ENCODE results near the gene CADPS2. TPM values are rescaled to one million over a fixed set of nuclear protein-coding genes. Genes with fewer than 3 reads are reported as not detected.
"Not testable (repeated sequence)": the region's sequence is repeated elsewhere in the genome, so short reads cannot be mapped to it uniquely, and the experiment has no call there.

Gene CADPS2
- polyA plus RNA-seq, 3 donors from 2014 or later = not detected

- Mint-ChIP-seq H3K36me3 (no peaks in the 10 kb centered on the region), H3K9me3 (peaks cover 8 to 40% (median 15%) of the 10 kb centered on the region in 6 donors), H3K27ac (no peak overlapping the region), H3K27me3 (ENCODE audit: low read depth in 3 of 3) (no peaks in the 10 kb centered on the region), H3K4me3 (no peak overlapping the region), H3K4me1 (no peaks in the 10 kb centered on the region)
- no peak for DNase-seq
These were observed 206.4 kb downstream of the CADPS2 start for GRCh38 chr7:122679813-122680212.

DNA sequence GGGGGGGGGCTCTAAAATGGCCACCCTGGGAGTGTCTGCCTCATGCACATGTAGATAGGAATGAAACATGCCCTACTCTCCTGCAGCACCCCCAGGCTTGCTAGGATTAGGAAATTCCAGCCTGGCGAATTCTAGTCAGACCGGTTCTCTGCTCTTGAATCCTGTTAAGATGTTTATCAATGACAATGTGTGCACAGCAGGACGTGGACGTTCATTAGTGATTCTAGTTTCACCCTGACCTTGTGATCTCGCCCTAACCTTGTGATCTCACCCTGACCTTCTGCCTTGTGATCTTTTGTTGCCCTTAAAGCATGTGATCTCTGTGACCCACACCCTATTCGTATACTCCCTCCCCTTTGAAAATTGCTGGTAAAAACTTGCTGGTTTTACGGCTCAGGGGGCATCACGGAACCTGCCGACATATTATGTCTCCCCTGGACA lies 207.0 kb downstream of the CADPS2 start:
- not testable (repeated sequence) for H3K27me3 Mint-ChIP-seq (ENCODE audit: low read depth in 3 of 3); H3K4me1 Mint-ChIP-seq; DNase-seq; H3K4me3 Mint-ChIP-seq; H3K36me3 Mint-ChIP-seq; H3K27ac Mint-ChIP-seq
- peaks cover 8 to 43% (median 17%) of the 10 kb centered on the region in 6 donors for H3K9me3 Mint-ChIP-seq

GRCh38 chr7:122677149-122677548 lies 209.1 kb downstream of the CADPS2 start:
- DNase-seq = no peak
- Mint-ChIP-seq H3K27ac (no peak overlapping the region), H3K36me3 (no peaks in the 10 kb centered on the region), H3K9me3 (peaks cover 8 to 42% (median 19%) of the 10 kb centered on the region in 6 donors), H3K27me3 (ENCODE audit: low read depth in 3 of 3) (no peaks in the 10 kb centered on the region), H3K4me3 (no peak overlapping the region), H3K4me1 (no peaks in the 10 kb centered on the region)

- DNase-seq = no peak
- no peak overlapping the region for H3K4me3 Mint-ChIP-seq
- no peaks in the 10 kb centered on the region for H3K36me3 Mint-ChIP-seq
These were observed 209.8 kb downstream of the CADPS2 start for GRCh38 chr7:122676466-122676865.

GRCh38 chr7:122675621-122676020 lies 210.6 kb downstream of the CADPS2 start:
- Mint-ChIP-seq H3K27me3 (ENCODE audit: low read depth in 3 of 3) (no peaks in the 10 kb centered on the region), H3K4me1 (no peaks in the 10 kb centered on the region), H3K9me3 (peaks cover 10 to 43% (median 23%) of the 10 kb centered on the region in 6 donors), H3K4me3 (no peak overlapping the region), H3K27ac (no peak overlapping the region), H3K36me3 (no peaks in the 10 kb centered on the region)
- no peak for DNase-seq

More at GRCh38 chr7:122676466-122676865, 209.8 kb downstream of the CADPS2 start:
- peaks cover 8 to 38% (median 20%) of the 10 kb centered on the region in 6 donors for H3K9me3 Mint-ChIP-seq
- H3K4me1 Mint-ChIP-seq = no peaks in the 10 kb centered on the region
- no peak overlapping the region for H3K27ac Mint-ChIP-seq
- no peaks in the 10 kb centered on the region for H3K27me3 Mint-ChIP-seq (ENCODE audit: low read depth in 3 of 3)

- Mint-ChIP-seq H3K27ac (no peak overlapping the region), H3K9me3 (peaks cover 10 to 43% (median 23%) of the 10 kb centered on the region in 6 donors), H3K27me3 (ENCODE audit: low read depth in 3 of 3) (no peaks in the 10 kb centered on the region), H3K4me3 (no peak overlapping the region), H3K36me3 (no peaks in the 10 kb centered on the region), H3K4me1 (no peaks in the 10 kb centered on the region)
- DNase-seq = no peak
These were observed 211.2 kb downstream of the CADPS2 start for GRCh38 chr7:122675011-122675410.

- Mint-ChIP-seq H3K36me3 (no peaks in the 10 kb centered on the region), H3K27me3 (ENCODE audit: low read depth in 3 of 3) (no peaks in the 10 kb centered on the region), H3K27ac (no peak overlapping the region), H3K9me3 (peaks cover 10 to 43% (median 23%) of the 10 kb centered on the region in 6 donors), H3K4me3 (no peak overlapping the region), H3K4me1 (no peaks in the 10 kb centered on the region)
- DNase-seq = no peak
These were observed 211.8 kb downstream of the CADPS2 start for GRCh38 chr7:122674502-122674901.

DNA sequence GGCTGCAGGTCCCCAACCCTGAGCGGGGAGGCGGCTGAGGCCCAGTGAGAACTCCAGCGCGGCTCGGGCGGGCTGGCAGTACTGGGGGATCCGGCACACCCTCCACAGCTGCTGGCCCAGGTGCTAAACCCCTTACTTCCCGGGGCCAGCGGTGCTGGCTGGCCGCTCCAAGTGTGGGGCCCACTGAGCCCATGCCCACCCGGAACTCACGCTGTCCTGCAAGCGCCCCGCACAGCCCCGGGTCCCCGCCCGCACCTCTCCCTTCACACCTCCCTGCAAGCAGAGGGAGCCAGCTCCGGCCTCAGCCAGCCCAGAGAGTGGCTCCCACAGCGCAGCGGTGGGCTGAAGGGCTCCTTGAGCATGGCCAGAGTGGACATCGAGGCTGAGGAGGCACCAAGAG lies 212.3 kb downstream of the CADPS2 start:
- Mint-ChIP-seq H3K27me3 (ENCODE audit: low read depth in 3 of 3) (no peaks in the 10 kb centered on the region), H3K36me3 (no peaks in the 10 kb centered on the region), H3K4me1 (no peaks in the 10 kb centered on the region), H3K4me3 (no peak overlapping the region), H3K9me3 (peaks cover 9 to 42% (median 21%) of the 10 kb centered on the region in 6 donors), H3K27ac (no peak overlapping the region)
- DNase-seq = no peak

DNA sequence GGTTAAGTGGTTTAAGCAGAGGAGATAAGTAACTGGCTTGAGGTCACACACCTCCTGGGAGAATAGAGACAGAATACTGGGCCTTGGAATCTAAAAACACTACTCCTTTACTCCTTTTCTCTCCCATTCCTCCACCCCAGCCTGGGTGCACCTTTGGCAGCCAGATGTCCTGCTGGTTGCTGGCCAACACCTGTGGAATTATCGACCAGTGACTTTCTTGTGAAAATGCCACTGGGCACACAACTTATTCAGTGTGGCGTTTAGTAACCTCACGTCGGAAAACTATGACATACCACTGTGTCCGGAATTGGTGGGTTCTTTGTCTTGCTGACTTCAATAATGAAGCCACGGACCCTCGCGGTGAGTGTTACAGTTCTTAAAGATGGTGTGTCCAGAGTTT lies 213.7 kb downstream of the CADPS2 start:
- Mint-ChIP-seq H3K4me3 (no peak overlapping the region), H3K27me3 (ENCODE audit: low read depth in 3 of 3) (no peaks in the 10 kb centered on the region), H3K4me1 (no peaks in the 10 kb centered on the region), H3K27ac (no peak overlapping the region), H3K36me3 (no peaks in the 10 kb centered on the region), H3K9me3 (peaks cover 6 to 44% (median 18%) of the 10 kb centered on the region in 6 donors)
- no peak for DNase-seq

DNA sequence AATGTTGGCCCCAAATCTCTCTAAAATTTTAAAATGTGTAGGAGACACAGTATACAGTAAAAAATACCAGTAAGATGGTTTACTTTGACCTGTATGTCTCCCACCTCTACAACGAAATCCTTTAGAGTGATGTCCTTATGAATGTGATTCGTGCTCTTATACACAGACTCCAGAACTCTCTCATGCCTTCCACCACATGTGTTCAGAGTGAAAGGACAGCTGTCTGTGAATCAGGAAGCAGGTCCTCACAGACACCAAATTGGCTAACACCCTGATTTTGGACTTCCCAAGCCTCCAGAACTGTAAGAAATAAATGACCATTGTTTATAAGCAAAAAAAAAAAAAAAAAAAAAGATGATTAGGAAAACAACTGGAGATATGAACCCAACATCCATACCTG lies 222.5 kb downstream of the CADPS2 start:
- DNase-seq = no peak
- Mint-ChIP-seq H3K27ac (no peak overlapping the region), H3K9me3 (peaks cover 3 to 37% (median 14%) of the 10 kb centered on the region in 6 donors), H3K4me1 (no peaks in the 10 kb centered on the region), H3K4me3 (no peak overlapping the region), H3K27me3 (ENCODE audit: low read depth in 3 of 3) (peaks cover 0 to 3% (median 2%) of the 10 kb centered on the region in 3 donors), H3K36me3 (no peaks in the 10 kb centered on the region)

GRCh38 chr7:122658856-122659255 lies 227.4 kb downstream of the CADPS2 start:
- no peaks in the 10 kb centered on the region for H3K36me3 Mint-ChIP-seq
- H3K27me3 Mint-ChIP-seq (ENCODE audit: low read depth in 3 of 3) = peaks cover 0 to 3% (median 2%) of the 10 kb centered on the region in 3 donors
- no peak for DNase-seq
- no peaks in the 10 kb centered on the region for H3K4me1 Mint-ChIP-seq
- H3K27ac Mint-ChIP-seq = no peak overlapping the region
- peaks cover 4 to 22% (median 13%) of the 10 kb centered on the region in 6 donors for H3K9me3 Mint-ChIP-seq
- H3K4me3 Mint-ChIP-seq = no peak overlapping the region

- no peak for DNase-seq
- Mint-ChIP-seq H3K27me3 (ENCODE audit: low read depth in 3 of 3) (no peaks in the 10 kb centered on the region), H3K9me3 (peaks cover 2 to 28% (median 17%) of the 10 kb centered on the region in 6 donors), H3K4me1 (no peaks in the 10 kb centered on the region), H3K36me3 (no peaks in the 10 kb centered on the region), H3K4me3 (no peak overlapping the region), H3K27ac (no peak overlapping the region)
These were observed 232.6 kb downstream of the CADPS2 start for GRCh38 chr7:122653685-122654084.

- Mint-ChIP-seq H3K27me3 (ENCODE audit: low read depth in 3 of 3) (no peaks in the 10 kb centered on the region), H3K4me3 (no peak overlapping the region), H3K27ac (no peak overlapping the region), H3K36me3 (no peaks in the 10 kb centered on the region), H3K9me3 (peaks cover 2 to 30% (median 21%) of the 10 kb centered on the region in 6 donors), H3K4me1 (no peaks in the 10 kb centered on the region)
- no peak for DNase-seq
These were observed 233.4 kb downstream of the CADPS2 start for GRCh38 chr7:122652876-122653275.

- H3K9me3 Mint-ChIP-seq = peaks cover 4 to 36% (median 22%) of the 10 kb centered on the region in 6 donors
- no peaks in the 10 kb centered on the region for H3K27me3 Mint-ChIP-seq (ENCODE audit: low read depth in 3 of 3)
- no peak overlapping the region for H3K4me3 Mint-ChIP-seq
- no peaks in the 10 kb centered on the region for H3K36me3 Mint-ChIP-seq
- H3K4me1 Mint-ChIP-seq = no peaks in the 10 kb centered on the region
- DNase-seq = no peak
- no peak overlapping the region for H3K27ac Mint-ChIP-seq
These were observed 234.8 kb downstream of the CADPS2 start for GRCh38 chr7:122651451-122651850.

DNA sequence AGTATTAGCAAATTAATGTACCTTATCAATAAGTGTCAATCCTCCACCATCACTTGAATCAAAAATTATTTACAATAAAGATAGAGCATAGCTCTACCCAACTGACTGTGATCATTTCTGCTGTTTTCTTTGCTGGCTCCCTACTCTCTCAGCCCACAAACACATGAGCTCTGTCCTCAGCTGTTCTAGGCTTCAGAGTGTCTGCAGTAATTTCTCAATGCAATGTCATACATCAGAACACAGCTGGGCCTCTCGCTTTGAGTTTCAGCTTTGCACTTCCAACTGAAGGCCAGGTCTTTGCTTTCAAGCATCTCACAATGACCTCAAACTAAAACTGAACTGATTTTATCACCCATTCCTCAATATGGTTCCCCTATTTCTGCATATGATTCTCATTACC lies 243.0 kb downstream of the CADPS2 start:
- Mint-ChIP-seq H3K36me3 (no peaks in the 10 kb centered on the region), H3K4me1 (no peaks in the 10 kb centered on the region), H3K27ac (no peak overlapping the region), H3K9me3 (peaks cover 11 to 37% (median 19%) of the 10 kb centered on the region in 6 donors), H3K4me3 (no peak overlapping the region), H3K27me3 (ENCODE audit: low read depth in 3 of 3) (peaks cover 0 to 3% (median 0%) of the 10 kb centered on the region in 3 donors)
- no peak for DNase-seq

All from immature natural killer cell (primary cell).